Measurements from ENCODE around the gene MBTD1. TPM values are rescaled to one million over a fixed set of nuclear protein-coding genes. Genes with fewer than 3 reads are reported as not detected.

Gene MBTD1
- total and polyA plus RNA-seq, 9 of the 15 experiments (the other 6 are each of a cell fraction or from before 2014, with no cell fraction given), result 2.1 to 26.3 (median 13.3) TPM

GRCh38 chr17:51270636-51271035 is 10.8 kb upstream of the MBTD1 start:
- H3K27me3 ChIP-seq (ENCODE audit: control insufficient read depth in 2 of 2, insufficient read depth in 2 of 2, low read length in 2 of 2), result no peaks in the 10 kb centered on the region
- peaks cover 93% of the 10 kb centered on the region for H3K36me3 ChIP-seq (ENCODE audit: control insufficient read depth, insufficient read depth, low read length)
- H3K4me1 ChIP-seq (replicated peaks in 1 of 2; ENCODE audit: control insufficient read depth in 2 of 2, insufficient read depth in 2 of 2, low read length in 2 of 2), result no peaks in the 10 kb centered on the region; a peak in 1 of 5 replicates
- TF ChIP-seq MEIS2 (IDR thresholded peaks at IDR 0.05; ENCODE audit: partially characterized antibody), result peak; percentile 25
- peak; percentile 92 for TF ChIP-seq SPI1 (IDR thresholded peaks at IDR 0.05; ENCODE audit: borderline replicate concordance, low read depth, low read length)
- TF ChIP-seq CREB3 (tag; conservative IDR thresholded peaks at IDR 0.05; ENCODE audit: low read depth), result no peak
- no peak overlapping the region for H3K4me2 ChIP-seq (ENCODE audit: insufficient read depth, low read length)
- no peak for FAIRE-seq
- intact Hi-C loops (cut with micrococcal nuclease), result no loop called here
- H3K9me1 ChIP-seq (ENCODE audit: control insufficient read depth, insufficient read depth, low read length), result no peaks in the 10 kb centered on the region
- WGBS (ENCODE audit: insufficient coverage, low coverage, missing lambda C conversion rate), result 40% methylated on average over 1 of the region's 1 CpG
- CTCF ChIA-PET (ENCODE audit: low intra/inter-chr PET ratio), result no interaction called here
- peak; percentile 26; the same call in 1 of the 3 replicates for ATAC-seq
- no TSS peak for BruUV-seq (replicated peaks)
- H3K9me3 ChIP-seq (replicated peaks; ENCODE audit: control insufficient read depth, insufficient read depth, low read depth, low read length), result no peaks in the 10 kb centered on the region
- no peak overlapping the region for H2AFZ ChIP-seq (ENCODE audit: low read depth, low read length)
- no peak for DNase-seq (ENCODE audit: extremely low read depth in 1 of 4, low spot score in 3 of 4)
- no peak overlapping the region for H3K4me3 ChIP-seq
- H4K20me1 ChIP-seq (replicated peaks; ENCODE audit: control insufficient read depth, insufficient read depth, low read length), result no peaks in the 10 kb centered on the region
- no peak overlapping the region for H3K27ac ChIP-seq (ENCODE audit: extremely low read depth, low read depth, low read length)
- in situ Hi-C loops (cut with MboI), result no loop called here
- POLR2A ChIA-PET, result interaction anchor here (0.9 to 1.7 kb wide), 3 partner anchors 9 to 27 kb away, joined by 3 to 5 read pairs (median 3); no protein-coding TSS in a partner anchor
- peaks cover 56% of the 10 kb centered on the region for H3K79me2 ChIP-seq (ENCODE audit: control insufficient read depth, insufficient read depth, low read length)
- no peak overlapping the region for H3K9ac ChIP-seq (ENCODE audit: insufficient read depth in 1 of 2, low read depth in 2 of 2, low read length in 2 of 2)

- TF ChIP-seq HNRNPH1 (optimal IDR thresholded peaks at IDR 0.05; ENCODE audit: low read depth, low read length) (no peak), SRSF1 (IDR thresholded peaks at IDR 0.05; ENCODE audit: low read depth, low read length) (no peak), FOSL1 (tag; conservative IDR thresholded peaks at IDR 0.05) (no peak)
- TF ChIP-seq, protein P1, sequence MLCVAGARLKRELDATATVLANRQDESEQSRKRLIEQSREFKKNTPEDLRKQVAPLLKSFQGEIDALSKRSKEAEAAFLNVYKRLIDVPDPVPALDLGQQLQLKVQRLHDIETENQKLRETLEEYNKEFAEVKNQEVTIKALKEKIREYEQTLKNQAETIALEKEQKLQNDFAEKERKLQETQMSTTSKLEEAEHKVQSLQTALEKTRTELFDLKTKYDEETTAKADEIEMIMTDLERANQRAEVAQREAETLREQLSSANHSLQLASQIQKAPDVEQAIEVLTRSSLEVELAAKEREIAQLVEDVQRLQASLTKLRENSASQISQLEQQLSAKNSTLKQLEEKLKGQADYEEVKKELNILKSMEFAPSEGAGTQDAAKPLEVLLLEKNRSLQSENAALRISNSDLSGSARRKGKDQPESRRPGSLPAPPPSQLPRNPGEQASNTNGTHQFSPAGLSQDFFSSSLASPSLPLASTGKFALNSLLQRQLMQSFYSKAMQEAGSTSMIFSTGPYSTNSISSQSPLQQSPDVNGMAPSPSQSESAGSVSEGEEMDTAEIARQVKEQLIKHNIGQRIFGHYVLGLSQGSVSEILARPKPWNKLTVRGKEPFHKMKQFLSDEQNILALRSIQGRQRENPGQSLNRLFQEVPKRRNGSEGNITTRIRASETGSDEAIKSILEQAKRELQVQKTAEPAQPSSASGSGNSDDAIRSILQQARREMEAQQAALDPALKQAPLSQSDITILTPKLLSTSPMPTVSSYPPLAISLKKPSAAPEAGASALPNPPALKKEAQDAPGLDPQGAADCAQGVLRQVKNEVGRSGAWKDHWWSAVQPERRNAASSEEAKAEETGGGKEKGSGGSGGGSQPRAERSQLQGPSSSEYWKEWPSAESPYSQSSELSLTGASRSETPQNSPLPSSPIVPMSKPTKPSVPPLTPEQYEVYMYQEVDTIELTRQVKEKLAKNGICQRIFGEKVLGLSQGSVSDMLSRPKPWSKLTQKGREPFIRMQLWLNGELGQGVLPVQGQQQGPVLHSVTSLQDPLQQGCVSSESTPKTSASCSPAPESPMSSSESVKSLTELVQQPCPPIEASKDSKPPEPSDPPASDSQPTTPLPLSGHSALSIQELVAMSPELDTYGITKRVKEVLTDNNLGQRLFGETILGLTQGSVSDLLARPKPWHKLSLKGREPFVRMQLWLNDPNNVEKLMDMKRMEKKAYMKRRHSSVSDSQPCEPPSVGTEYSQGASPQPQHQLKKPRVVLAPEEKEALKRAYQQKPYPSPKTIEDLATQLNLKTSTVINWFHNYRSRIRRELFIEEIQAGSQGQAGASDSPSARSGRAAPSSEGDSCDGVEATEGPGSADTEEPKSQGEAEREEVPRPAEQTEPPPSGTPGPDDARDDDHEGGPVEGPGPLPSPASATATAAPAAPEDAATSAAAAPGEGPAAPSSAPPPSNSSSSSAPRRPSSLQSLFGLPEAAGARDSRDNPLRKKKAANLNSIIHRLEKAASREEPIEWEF (CRISPR knock-in tag; IDR thresholded peaks at IDR 0.05), result no peak
- Histone ChIP-seq H3K4me1 (replicated peaks in 1 of 2; ENCODE audit: control insufficient read depth in 2 of 2, insufficient read depth in 2 of 2, low read length in 2 of 2) (no peaks in the 10 kb centered on the region; a peak in 1 of 5 replicates), H3K36me3 (ENCODE audit: control insufficient read depth, insufficient read depth, low read length) (peaks cover 90% of the 10 kb centered on the region), H2AFZ (ENCODE audit: low read depth, low read length) (no peak overlapping the region), H3K9ac (ENCODE audit: insufficient read depth in 1 of 2, low read depth in 2 of 2, low read length in 2 of 2) (no peak overlapping the region), H3K9me1 (ENCODE audit: control insufficient read depth, insufficient read depth, low read length) (no peaks in the 10 kb centered on the region), H3K4me3 (no peak overlapping the region), H3K27me3 (ENCODE audit: control insufficient read depth in 2 of 2, insufficient read depth in 2 of 2, low read length in 2 of 2) (no peaks in the 10 kb centered on the region), H3K79me2 (ENCODE audit: control insufficient read depth, insufficient read depth, low read length) (peaks cover 60% of the 10 kb centered on the region), H4K20me1 (replicated peaks; ENCODE audit: control insufficient read depth, insufficient read depth, low read length) (no peaks in the 10 kb centered on the region), H3K9me3 (replicated peaks; ENCODE audit: control insufficient read depth, insufficient read depth, low read depth, low read length) (no peaks in the 10 kb centered on the region), H3K27ac (ENCODE audit: extremely low read depth, low read depth, low read length) (no peak overlapping the region), H3K4me2 (ENCODE audit: insufficient read depth, low read length) (no peak overlapping the region)
- DNase-seq (ENCODE audit: extremely low read depth in 1 of 4, low spot score in 3 of 4) (no peak), ATAC-seq (no peak), FAIRE-seq (no peak)
- WGBS (ENCODE audit: insufficient coverage, low coverage, missing lambda C conversion rate), result 93% methylated on average over 6 of the region's 6 CpGs
- intact Hi-C loops (cut with micrococcal nuclease), result no loop called here
- in situ Hi-C loops (cut with MboI), result no loop called here
- BruUV-seq (replicated peaks), result no TSS peak
- ChIA-PET CTCF (ENCODE audit: low intra/inter-chr PET ratio) (no interaction called here), POLR2A (interaction anchor here (1.7 kb wide), 1 partner anchor 8 kb away, joined by 5 read pairs; no protein-coding TSS in a partner anchor)
Observed at GRCh38 chr17:51269991-51270390, 10.1 kb upstream of the MBTD1 start.
